GM12878 (cell line): ENCODE data around the gene KLF9. TPM values are rescaled to one million over a fixed set of nuclear protein-coding genes. Genes with fewer than 3 reads are reported as not detected.

Source experiments
- ATAC-seq: fragments of 200-7000 bp; cut with Tn5 transposase; 3 replicates; pipeline ENCODE4 v1.9.1; 2020; ENCODE audit warnings: mild to moderate bottlenecking, moderate library complexity
- BruUV-seq: library from RNA; stranded (reverse); fragments of 400-500 nt; replicated peaks from 2 replicates; lab custom pipeline; 2021; lab: Mats Ljungman, UMichigan
- CTCF ChIA-PET: fragments of 300-600 bp; sonication (Branson Sonifier 250); formaldehyde crosslinking; extraction: SDS; loops from one replicate; lab custom pipeline; 2021; ENCODE audit warnings: inconsistent platforms; lab: Yijun Ruan, JAX
- POLR2A ChIA-PET: fragments of 350-600 bp; formaldehyde crosslinking; extraction: SDS; loops from one replicate; lab custom pipeline; 2021; ENCODE audit warnings: inconsistent platforms; lab: Charles Lee
- RAD21 ChIA-PET: fragments of 300-600 bp; sonication (Branson Sonifier 250); formaldehyde crosslinking; loops from one replicate; lab custom pipeline; 2023; ENCODE audit warnings: antibody characterized with exemption; ENCODE audit not compliant: unreplicated experiment; lab: Charles Lee
- SMC1A ChIA-PET: fragments of 300-600 bp; sonication (Branson Sonifier 250); formaldehyde crosslinking; loops from one replicate; lab custom pipeline; 2023; ENCODE audit not compliant: unreplicated experiment, uncharacterized antibody; lab: Charles Lee
- DNase-seq: peaks from one replicate; pipeline ENCODE4 v3.0.0-alpha.2; 2011; ENCODE audit warnings: low read depth, low spot score
- FAIRE-seq: peaks from 3 replicates; lab custom pipeline; 2011; peaks lifted over from hg19 to GRCh38; lab: Jason Lieb, UNC
- H2AFZ ChIP-seq: 2 replicates; pipeline ENCODE4 v1.6.0; 2011; ENCODE audit warnings: low read depth, low read length, control low read depth; ENCODE audit not compliant: control insufficient read depth
- H3K27ac ChIP-seq: 2 replicates; pipeline ENCODE4 v1.5.1; 2011; ENCODE audit warnings: control low read depth; ENCODE audit not compliant: control insufficient read depth, insufficient read depth
- H3K27me3 ChIP-seq, 2 experiments: replicated peaks in 1 of 2; 2 replicates each; pipeline versions ENCODE4 v1.6.0 to v1.6.1; 2011; ENCODE audit warnings: low read length in 1 of 2; ENCODE audit not compliant: control insufficient read depth in 2 of 2, insufficient read depth in 2 of 2
- H3K36me3 ChIP-seq, 2 experiments: 2 replicates each; pipeline ENCODE4 v1.5.1; 2011; ENCODE audit warnings: low read length in 1 of 2; ENCODE audit not compliant: control insufficient read depth in 2 of 2, insufficient read depth in 2 of 2
- H3K4me1 ChIP-seq: 2 replicates; pipeline ENCODE4 v1.6.1; 2011; ENCODE audit warnings: mild to moderate bottlenecking, low read length, moderate library complexity, mixed read lengths; ENCODE audit not compliant: control insufficient read depth, insufficient read depth
- H3K4me2 ChIP-seq: 2 replicates; pipeline ENCODE4 v1.6.0; 2011; ENCODE audit warnings: control low read depth; ENCODE audit not compliant: control insufficient read depth, insufficient read depth
- H3K4me3 ChIP-seq: fragments of 200-600 bp; sonication (generic); 2 replicates; pipeline ENCODE4 v1.5.1; 2016
- H3K79me2 ChIP-seq: 2 replicates; pipeline ENCODE4 v1.6.0; 2011; ENCODE audit warnings: low read length; ENCODE audit not compliant: control insufficient read depth, insufficient read depth
- H3K9ac ChIP-seq: 2 replicates; pipeline ENCODE4 v1.8.0; 2011; ENCODE audit warnings: low read length, control low read depth, mixed read lengths; ENCODE audit not compliant: control insufficient read depth, insufficient read depth
- H3K9me3 ChIP-seq: replicated peaks from 3 replicates; pipeline ENCODE4 v1.5.1; 2011; ENCODE audit warnings: mild to moderate bottlenecking, low read length; ENCODE audit not compliant: control insufficient read depth, insufficient read depth
- H4K20me1 ChIP-seq: 2 replicates; pipeline ENCODE4 v1.6.0; 2011; ENCODE audit not compliant: control insufficient read depth, insufficient read depth
- CTCF ChIP-seq, 3 experiments: IDR thresholded peaks in 2 of 3; conservative IDR thresholded peaks in 1 of 3; 2 replicates each; pipeline ENCODE4 v1.5.1; 2011; ENCODE audit warnings: low read depth in 3 of 3, low read length in 3 of 3, mild to moderate bottlenecking in 3 of 3, control low read depth in 2 of 3, moderate library complexity in 2 of 3, inconsistent platforms in 1 of 3, mixed read lengths in 1 of 3; ENCODE audit not compliant: control insufficient read depth in 2 of 3, insufficient read depth in 1 of 3; ENCODE audit errors: extremely low read depth in 1 of 3
- NR2C1 ChIP-seq: fragments of 450-650 bp; IDR thresholded peaks from 2 replicates; pipeline ENCODE4 v1.6.1; 2017; ENCODE audit warnings: antibody characterized with exemption, mild to moderate bottlenecking, moderate library complexity
- RAD21 ChIP-seq: IDR thresholded peaks from 2 replicates; pipeline ENCODE4 v1.6.1; 2011; ENCODE audit warnings: mild to moderate bottlenecking, low read depth, low read length, moderate library complexity; ENCODE audit not compliant: insufficient read depth
- SMC3 ChIP-seq: IDR thresholded peaks from 2 replicates; pipeline ENCODE4 v1.6.1; 2011; ENCODE audit warnings: low read length, improper control_type of control experiment, borderline replicate concordance
- WGBS: methylation state at CpG from one replicate; pipeline ENCODE4 v1.1.6; 2016; ENCODE audit warnings: low lambda C conversion rate; ENCODE audit not compliant: insufficient replicate concordance, insufficient coverage; ENCODE audit errors: missing lambda C conversion rate; 5-methylcytosine and 5-hydroxymethylcytosine counted together
- in situ Hi-C: fragments of 300-500 bp; cut with MboI; formaldehyde crosslinking; loops from 9 replicates; pipeline ENCODE4 v1.14.3; 2018; ENCODE audit warnings: mixed read lengths
- intact Hi-C: fragments of 100-400 bp; cut with micrococcal nuclease; formaldehyde crosslinking; loops from one replicate; pipeline ENCODE4 v1.14.2; 2022; ENCODE audit not compliant: unreplicated experiment
- polyA plus RNA-seq, 11 experiments: library from polyadenylated mRNA; depleted of rRNA in 4 of 11; unstranded in 6 of 11; stranded (reverse) in 5 of 11; fragments of >200 nt; fragmentation: Nextera tagmentation in 4 of 11; fragmentation: Illumina TruSeq in 1 of 11; extraction: Ambion mirVana in 4 of 11; extraction: Trizol in 1 of 11; gene quantifications; 1 replicate in 1 of 11; 2 replicates in 10 of 11; pipeline versions ENCODE4 v1.2.1 to v1.2.3, GENCODE V29; 2011 to 2016; ENCODE audit warnings: inconsistent platforms in 2 of 11, missing spikeins in 2 of 11, low read depth in 1 of 11
- total RNA-seq, 4 experiments: library from RNA; depleted of rRNA in 3 of 4; stranded (reverse); fragments of >200 nt in 3 of 4; fragmentation: Illumina TruSeq in 1 of 4; extraction: Trizol in 1 of 4; gene quantifications; 2 replicates each; pipeline versions ENCODE4 v1.2.1 to v1.2.3, GENCODE V29; 2013 to 2021

The KLF9 gene
- total and polyA plus RNA-seq, 10 of the 15 experiments (the other 5 are each of a cell fraction or from before 2014, with no cell fraction given) = 0.09 to 0.96 (median 0.83) TPM

GRCh38 chr9:70340572-70340971 lies 73.9 kb downstream of the KLF9 start:
- no peaks in the 10 kb centered on the region for H4K20me1 ChIP-seq
- no peak overlapping the region for H3K4me3 ChIP-seq
- TF ChIP-seq RAD21 = peak; percentile 45
- peak; percentile 42; the same call in 1 of the 2 replicates for TF ChIP-seq SMC3
- TF ChIP-seq CTCF (IDR thresholded peaks at IDR 0.05 in 2 of 3, conservative IDR thresholded peaks at IDR 0.05 in 1 of 3; ENCODE audit: control insufficient read depth in 2 of 3, extremely low read depth in 1 of 3, insufficient read depth in 1 of 3, low read depth in 3 of 3, low read length in 3 of 3) = peak in 1 of 3 experiments; percentile 33; a peak in 2 of 6 replicates
- TF ChIP-seq NR2C1 = no peak
- ChIA-PET POLR2A (no interaction called here), CTCF (interaction anchor here (0.8 to 3.5 kb wide), 31 partner anchors 8 to 273 kb away, joined by 3 to 75 read pairs (median 4); no protein-coding TSS in a partner anchor), RAD21 (interaction anchor here (0.6 to 2.5 kb wide), 11 partner anchors 11 to 264 kb away, joined by 3 to 38 read pairs (median 3); no protein-coding TSS in a partner anchor), SMC1A (interaction anchor here (0.8 to 2.9 kb wide), 18 partner anchors 10 to 268 kb away, joined by 3 to 54 read pairs (median 3); no protein-coding TSS in a partner anchor)
- FAIRE-seq (no peak), ATAC-seq (no peak), DNase-seq (no peak)
- BruUV-seq = no TSS peak
- no peaks in the 10 kb centered on the region for H3K4me1 ChIP-seq
- H3K27ac ChIP-seq = no peak overlapping the region
- H2AFZ ChIP-seq = no peak overlapping the region
- 4% methylated on average over 1 of the region's 1 CpG for WGBS
- no peak overlapping the region for H3K9ac ChIP-seq
- no peaks in the 10 kb centered on the region for H3K9me3 ChIP-seq
- no peaks in the 10 kb centered on the region for H3K27me3 ChIP-seq
- intact Hi-C loops = loop anchor here (1.0 to 5.0 kb wide), 3 partner anchors 72 to 262 kb away; partner anchors contain the start of gene KLF9
- no peak overlapping the region for H3K4me2 ChIP-seq
- H3K79me2 ChIP-seq = no peaks in the 10 kb centered on the region
- H3K36me3 ChIP-seq = no peaks in the 10 kb centered on the region
- in situ Hi-C loops = no loop called here

Other genes starting within 250 kb of the KLF9 start
- gene SMC5, start 155.7 kb downstream of the KLF9 start, total RNA-seq (2014; rRNA removed) = 27.1 and 30.6 TPM in 2 replicates
- gene SMC5, start 155.7 kb downstream of the KLF9 start, total RNA-seq (2014; rRNA removed; fragmentation: Illumina TruSeq; extraction: Trizol) = 47.1 and 49.2 TPM in 2 replicates
- gene SMC5, start 155.7 kb downstream of the KLF9 start, total RNA-seq (2021) = 21.1 and 21.7 TPM in 2 replicates
- 25.0 and 48.2 TPM in 2 replicates for gene SMC5, start 155.7 kb downstream of the KLF9 start, polyA plus RNA-seq (2011; rRNA removed)
- gene SMC5, start 155.7 kb downstream of the KLF9 start, polyA plus RNA-seq (2014; fragmentation: Illumina TruSeq; extraction: Trizol) = 38.7 and 53.9 TPM in 2 replicates
- 1 to 10 TPM; 6.5 to 7.2 TPM for gene SMC5, start 155.7 kb downstream of the KLF9 start, polyA plus RNA-seq (2014; fragmentation: Nextera tagmentation; extraction: Ambion mirVana)
- gene SMC5, start 155.7 kb downstream of the KLF9 start, polyA plus RNA-seq (2014; rRNA removed) = 19.8 and 22.5 TPM in 2 replicates
- gene SMC5, start 155.7 kb downstream of the KLF9 start, polyA plus RNA-seq (2016; fragmentation: Nextera tagmentation; extraction: Ambion mirVana) = 10 to 100 TPM; 16.4 to 23.3 TPM